HEK293 (cell line): ENCODE data around the gene ILKAP.

Experiments
- EGR2 ChIP-seq: fragments of 450-650 bp; formaldehyde crosslinking; IDR thresholded peaks from 2 replicates; pipeline ENCODE4 v1.5.1; 2016; ENCODE audit warnings: low read depth, missing biosample characterization, missing genetic modification characterization
- HOXC10 ChIP-seq: sonication (generic); formaldehyde crosslinking; IDR thresholded peaks from 2 replicates; pipeline ENCODE4 v1.8.1; 2023; ENCODE audit warnings: mild to moderate bottlenecking, missing genetic modification reagents
- MYNN ChIP-seq: fragments of 450-650 bp; formaldehyde crosslinking; IDR thresholded peaks from 2 replicates; pipeline ENCODE4 v1.5.1; 2016; ENCODE audit warnings: missing biosample characterization, missing genetic modification characterization, borderline replicate concordance
- MZF1 ChIP-seq: fragments of 450-650 bp; formaldehyde crosslinking; IDR thresholded peaks from 2 replicates; pipeline ENCODE4 v1.5.1; 2017; ENCODE audit warnings: missing biosample characterization, missing genetic modification characterization, borderline replicate concordance
- RBAK ChIP-seq: fragments of 450-650 bp; formaldehyde crosslinking; IDR thresholded peaks from 2 replicates; pipeline ENCODE4 v1.5.1; 2016; ENCODE audit warnings: missing biosample characterization, missing genetic modification characterization
- SP2 ChIP-seq: fragments of 450-650 bp; formaldehyde crosslinking; IDR thresholded peaks from 2 replicates; pipeline ENCODE4 v1.5.1; 2016; ENCODE audit warnings: missing biosample characterization, missing genetic modification characterization
- SP3 ChIP-seq: fragments of 450-650 bp; formaldehyde crosslinking; IDR thresholded peaks from 2 replicates; pipeline ENCODE4 v1.5.1; 2016; ENCODE audit warnings: missing biosample characterization, missing genetic modification characterization
- WT1 ChIP-seq: fragments of 450-650 bp; formaldehyde crosslinking; IDR thresholded peaks from 2 replicates; pipeline ENCODE4 v1.5.1; 2016; ENCODE audit warnings: missing biosample characterization, missing genetic modification characterization
- ZBTB20 ChIP-seq: fragments of 450-650 bp; formaldehyde crosslinking; IDR thresholded peaks from 2 replicates; pipeline ENCODE4 v1.5.1; 2016; ENCODE audit warnings: missing biosample characterization, missing genetic modification characterization
- ZEB2 ChIP-seq: fragments of 450-650 bp; formaldehyde crosslinking; IDR thresholded peaks from 2 replicates; pipeline ENCODE4 v1.5.1; 2016; ENCODE audit warnings: missing biosample characterization, missing genetic modification characterization
- ZFP3 ChIP-seq: fragments of 450-650 bp; formaldehyde crosslinking; IDR thresholded peaks from 2 replicates; pipeline ENCODE4 v1.5.1; 2016; ENCODE audit warnings: low read depth, missing biosample characterization, missing genetic modification characterization
- ZFP41 ChIP-seq: fragments of 450-650 bp; formaldehyde crosslinking; IDR thresholded peaks from 2 replicates; pipeline ENCODE4 v1.5.1; 2016; ENCODE audit warnings: missing biosample characterization, missing genetic modification characterization, borderline replicate concordance
- ZNF10 ChIP-seq: fragments of 450-650 bp; formaldehyde crosslinking; IDR thresholded peaks from 2 replicates; pipeline ENCODE4 v1.5.1; 2017; ENCODE audit warnings: missing biosample characterization, missing genetic modification characterization
- ZNF133 ChIP-seq: fragments of 450-650 bp; formaldehyde crosslinking; IDR thresholded peaks from 2 replicates; pipeline ENCODE4 v1.5.1; 2016; ENCODE audit warnings: missing biosample characterization, missing genetic modification characterization
- ZNF140 ChIP-seq: fragments of 450-650 bp; formaldehyde crosslinking; IDR thresholded peaks from 2 replicates; pipeline ENCODE4 v1.5.1; 2016; ENCODE audit warnings: missing biosample characterization, missing genetic modification characterization
- ZNF169 ChIP-seq: fragments of 450-650 bp; formaldehyde crosslinking; IDR thresholded peaks from 2 replicates; pipeline ENCODE4 v1.5.1; 2016; ENCODE audit warnings: missing biosample characterization, missing genetic modification characterization
- ZNF19 ChIP-seq: fragments of 450-650 bp; formaldehyde crosslinking; IDR thresholded peaks from 2 replicates; pipeline ENCODE4; 2016; ENCODE audit warnings: missing biosample characterization, missing genetic modification characterization, low read depth
- ZNF221 ChIP-seq: fragments of 450-650 bp; formaldehyde crosslinking; IDR thresholded peaks from 2 replicates; pipeline ENCODE4 v1.5.1; 2017; ENCODE audit warnings: missing biosample characterization, missing genetic modification characterization, borderline replicate concordance
- ZNF24 ChIP-seq: fragments of 450-650 bp; formaldehyde crosslinking; IDR thresholded peaks from 2 replicates; pipeline ENCODE4 v1.5.1; 2016; ENCODE audit warnings: missing biosample characterization, missing genetic modification characterization
- ZNF274 ChIP-seq, 2 experiments: fragments of 200-500 bp in 1 of 2; fragments of 450-650 bp in 1 of 2; sonication (Bioruptor generic) in 1 of 2; formaldehyde crosslinking in 1 of 2; IDR thresholded peaks; 2 replicates each; pipeline versions ENCODE4 v1.5.1 to v1.6.1; 2014 to 2016; ENCODE audit warnings: borderline replicate concordance in 1 of 2, inconsistent platforms in 1 of 2, low read length in 1 of 2, missing biosample characterization in 1 of 2, missing genetic modification characterization in 1 of 2
- ZNF302 ChIP-seq: fragments of 450-650 bp; formaldehyde crosslinking; IDR thresholded peaks from 2 replicates; pipeline ENCODE4 v1.5.1; 2016; ENCODE audit warnings: missing biosample characterization, missing genetic modification characterization, low read depth
- ZNF311 ChIP-seq: fragments of 450-650 bp; formaldehyde crosslinking; IDR thresholded peaks from 2 replicates; pipeline ENCODE4 v1.5.1; 2017; ENCODE audit warnings: missing biosample characterization, missing genetic modification characterization, borderline replicate concordance
- ZNF585B ChIP-seq: fragments of 450-650 bp; formaldehyde crosslinking; IDR thresholded peaks from 2 replicates; pipeline ENCODE4 v1.5.1; 2016; ENCODE audit warnings: missing biosample characterization, missing genetic modification characterization
- ZNF658 ChIP-seq: fragments of 450-650 bp; formaldehyde crosslinking; IDR thresholded peaks from 2 replicates; pipeline ENCODE4; 2016; ENCODE audit warnings: missing biosample characterization, missing genetic modification characterization
- ZNF707 ChIP-seq: fragments of 450-650 bp; formaldehyde crosslinking; IDR thresholded peaks from 2 replicates; pipeline ENCODE4 v1.5.1; 2016; ENCODE audit warnings: missing biosample characterization, missing genetic modification characterization
- ZSCAN23 ChIP-seq: fragments of 450-650 bp; formaldehyde crosslinking; IDR thresholded peaks from 2 replicates; pipeline ENCODE4 v1.5.1; 2016; ENCODE audit warnings: missing biosample characterization, missing genetic modification characterization
- ZSCAN30 ChIP-seq: fragments of 450-650 bp; IDR thresholded peaks from 2 replicates; pipeline ENCODE4 v1.5.1; 2018; ENCODE audit warnings: missing biosample characterization, mild to moderate bottlenecking, missing genetic modification characterization, moderate library complexity
- TF ChIP-seq, protein P1 (sequence below): fragments of 450-650 bp; formaldehyde crosslinking; IDR thresholded peaks from 2 replicates; pipeline ENCODE4 v1.5.1; 2016; ENCODE audit warnings: missing biosample characterization, missing genetic modification characterization
- TF ChIP-seq, protein P2 (sequence below): fragments of 450-650 bp; formaldehyde crosslinking; IDR thresholded peaks from 2 replicates; pipeline ENCODE4 v1.5.1; 2017; ENCODE audit warnings: missing biosample characterization, mild to moderate bottlenecking, missing genetic modification characterization, moderate library complexity
- TF ChIP-seq, protein P3 (sequence below): IDR thresholded peaks from 2 replicates; pipeline ENCODE4 v1.6.1; 2011; ENCODE audit warnings: mild to moderate bottlenecking, low read depth, low read length, borderline replicate concordance
- TF ChIP-seq, protein P4 (sequence below): fragments of 450-650 bp; formaldehyde crosslinking; IDR thresholded peaks from 2 replicates; pipeline ENCODE4 v1.5.1; 2016; ENCODE audit warnings: missing biosample characterization, missing genetic modification characterization
- TF ChIP-seq, protein P5 (sequence below): fragments of 450-650 bp; formaldehyde crosslinking; IDR thresholded peaks from 2 replicates; pipeline ENCODE4 v1.5.1; 2017; ENCODE audit warnings: missing biosample characterization, missing genetic modification characterization

ILKAP gene

DNA sequence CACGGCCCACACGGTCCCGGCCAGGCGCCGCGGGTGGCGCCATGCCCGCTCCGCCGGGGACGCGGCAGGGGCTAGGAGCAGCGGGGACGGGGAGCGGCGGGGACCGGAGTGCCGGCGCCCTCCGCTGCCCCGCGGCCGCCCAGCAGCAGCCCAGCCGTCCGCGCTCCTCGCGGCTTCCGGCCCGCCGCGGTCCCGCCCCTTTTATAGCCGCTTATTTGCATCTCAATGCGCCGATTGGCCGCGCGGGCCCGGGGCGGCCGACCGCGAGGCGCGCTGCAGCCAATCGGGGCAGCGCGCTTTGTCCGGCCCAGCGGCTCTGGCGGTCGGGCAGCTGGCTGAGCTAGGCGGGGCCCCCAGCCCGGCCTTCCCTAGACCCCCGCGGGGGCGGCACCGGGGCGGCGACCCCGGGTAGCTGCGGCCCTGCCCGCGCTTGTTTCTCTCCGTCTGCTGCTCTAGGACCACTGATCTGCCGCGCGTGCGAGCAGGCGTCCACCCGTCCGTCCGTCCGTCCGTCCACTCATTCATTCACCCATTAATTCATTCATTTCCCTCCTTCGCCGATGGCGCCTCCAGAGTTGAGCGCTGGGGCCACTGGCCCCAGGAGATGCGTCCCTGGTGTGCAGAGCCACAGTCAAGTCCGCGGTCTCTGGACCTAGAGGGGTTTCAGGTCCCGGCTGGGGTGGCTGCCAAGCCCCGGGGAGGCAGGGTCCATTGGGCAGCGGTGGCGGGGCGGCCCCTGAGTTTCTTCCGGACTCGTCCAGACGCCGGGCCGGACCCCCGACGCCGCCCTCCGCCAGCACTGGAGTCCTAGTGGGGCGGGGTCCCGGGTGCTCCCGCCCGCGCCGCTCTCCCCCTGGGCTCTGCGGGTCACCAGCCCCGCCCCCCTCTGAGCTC, 36.6 kb upstream of the ILKAP start, which contains the start of gene HES6 (continued):
- no peak for TF ChIP-seq ZNF707 (tag by site-specific recombination)
- TF ChIP-seq ZNF140 (tag by site-specific recombination), result no peak
- no peak for TF ChIP-seq RBAK
- peak; percentile 68 for TF ChIP-seq ZBTB20 (tag by site-specific recombination)
- TF ChIP-seq MZF1, result no peak
- TF ChIP-seq, protein P1, sequence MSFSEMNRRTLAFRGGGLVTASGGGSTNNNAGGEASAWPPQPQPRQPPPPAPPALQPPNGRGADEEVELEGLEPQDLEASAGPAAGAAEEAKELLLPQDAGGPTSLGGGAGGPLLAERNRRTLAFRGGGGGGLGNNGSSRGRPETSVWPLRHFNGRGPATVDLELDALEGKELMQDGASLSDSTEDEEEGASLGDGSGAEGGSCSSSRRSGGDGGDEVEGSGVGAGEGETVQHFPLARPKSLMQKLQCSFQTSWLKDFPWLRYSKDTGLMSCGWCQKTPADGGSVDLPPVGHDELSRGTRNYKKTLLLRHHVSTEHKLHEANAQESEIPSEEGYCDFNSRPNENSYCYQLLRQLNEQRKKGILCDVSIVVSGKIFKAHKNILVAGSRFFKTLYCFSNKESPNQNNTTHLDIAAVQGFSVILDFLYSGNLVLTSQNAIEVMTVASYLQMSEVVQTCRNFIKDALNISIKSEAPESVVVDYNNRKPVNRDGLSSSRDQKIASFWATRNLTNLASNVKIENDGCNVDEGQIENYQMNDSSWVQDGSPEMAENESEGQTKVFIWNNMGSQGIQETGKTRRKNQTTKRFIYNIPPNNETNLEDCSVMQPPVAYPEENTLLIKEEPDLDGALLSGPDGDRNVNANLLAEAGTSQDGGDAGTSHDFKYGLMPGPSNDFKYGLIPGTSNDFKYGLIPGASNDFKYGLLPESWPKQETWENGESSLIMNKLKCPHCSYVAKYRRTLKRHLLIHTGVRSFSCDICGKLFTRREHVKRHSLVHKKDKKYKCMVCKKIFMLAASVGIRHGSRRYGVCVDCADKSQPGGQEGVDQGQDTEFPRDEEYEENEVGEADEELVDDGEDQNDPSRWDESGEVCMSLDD, result peak; percentile 38; the same call in 1 of the 2 replicates
- TF ChIP-seq ZNF24, result peak; percentile 99
- no peak for TF ChIP-seq WT1
- TF ChIP-seq ZFP3 (tag by site-specific recombination), result no peak
- TF ChIP-seq ZNF585B (tag by site-specific recombination), result no peak
- no peak for TF ChIP-seq ZNF19 (tag by site-specific recombination)
- no peak for TF ChIP-seq ZSCAN23 (tag by site-specific recombination)
- peak; percentile 32; the same call in 1 of the 2 replicates for TF ChIP-seq SP2 (tag by site-specific recombination)
- no peak for TF ChIP-seq MYNN (tag by site-specific recombination)
- TF ChIP-seq ZNF221 (tag by site-specific recombination), result no peak
- TF ChIP-seq, protein P2, sequence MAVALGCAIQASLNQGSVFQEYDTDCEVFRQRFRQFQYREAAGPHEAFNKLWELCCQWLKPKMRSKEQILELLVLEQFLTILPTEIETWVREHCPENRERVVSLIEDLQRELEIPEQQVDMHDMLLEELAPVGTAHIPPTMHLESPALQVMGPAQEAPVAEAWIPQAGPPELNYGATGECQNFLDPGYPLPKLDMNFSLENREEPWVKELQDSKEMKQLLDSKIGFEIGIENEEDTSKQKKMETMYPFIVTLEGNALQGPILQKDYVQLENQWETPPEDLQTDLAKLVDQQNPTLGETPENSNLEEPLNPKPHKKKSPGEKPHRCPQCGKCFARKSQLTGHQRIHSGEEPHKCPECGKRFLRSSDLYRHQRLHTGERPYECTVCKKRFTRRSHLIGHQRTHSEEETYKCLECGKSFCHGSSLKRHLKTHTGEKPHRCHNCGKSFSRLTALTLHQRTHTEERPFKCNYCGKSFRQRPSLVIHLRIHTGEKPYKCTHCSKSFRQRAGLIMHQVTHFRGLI (tag by site-specific recombination), result 0 out of 2 replicates have a peak, but pooled peaks have one; percentile 38
- TF ChIP-seq ZEB2, result 0 out of 2 replicates have a peak, but pooled peaks have one; percentile 12
- TF ChIP-seq ZNF274 (IDR thresholded peaks at IDR 0.05; ENCODE audit: low read length), result no peak
- no peak for TF ChIP-seq ZNF274 (tag by site-specific recombination; IDR thresholded peaks at IDR 0.05; ENCODE audit: borderline replicate concordance)
- TF ChIP-seq ZNF311 (tag by site-specific recombination), result no peak
- no peak for TF ChIP-seq EGR2 (tag by site-specific recombination)
- TF ChIP-seq ZFP41 (tag by site-specific recombination), result no peak
- no peak for TF ChIP-seq HOXC10 (CRISPR knock-in tag)
- TF ChIP-seq SP3 (tag by site-specific recombination), result peak; percentile 64
- no peak for TF ChIP-seq ZNF133 (tag by site-specific recombination)
- TF ChIP-seq, protein P3, sequence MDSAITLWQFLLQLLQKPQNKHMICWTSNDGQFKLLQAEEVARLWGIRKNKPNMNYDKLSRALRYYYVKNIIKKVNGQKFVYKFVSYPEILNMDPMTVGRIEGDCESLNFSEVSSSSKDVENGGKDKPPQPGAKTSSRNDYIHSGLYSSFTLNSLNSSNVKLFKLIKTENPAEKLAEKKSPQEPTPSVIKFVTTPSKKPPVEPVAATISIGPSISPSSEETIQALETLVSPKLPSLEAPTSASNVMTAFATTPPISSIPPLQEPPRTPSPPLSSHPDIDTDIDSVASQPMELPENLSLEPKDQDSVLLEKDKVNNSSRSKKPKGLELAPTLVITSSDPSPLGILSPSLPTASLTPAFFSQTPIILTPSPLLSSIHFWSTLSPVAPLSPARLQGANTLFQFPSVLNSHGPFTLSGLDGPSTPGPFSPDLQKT, result no peak
- TF ChIP-seq ZSCAN30 (tag by site-specific recombination), result no peak; the same call in 1 of the 2 replicates
- TF ChIP-seq, protein P4, sequence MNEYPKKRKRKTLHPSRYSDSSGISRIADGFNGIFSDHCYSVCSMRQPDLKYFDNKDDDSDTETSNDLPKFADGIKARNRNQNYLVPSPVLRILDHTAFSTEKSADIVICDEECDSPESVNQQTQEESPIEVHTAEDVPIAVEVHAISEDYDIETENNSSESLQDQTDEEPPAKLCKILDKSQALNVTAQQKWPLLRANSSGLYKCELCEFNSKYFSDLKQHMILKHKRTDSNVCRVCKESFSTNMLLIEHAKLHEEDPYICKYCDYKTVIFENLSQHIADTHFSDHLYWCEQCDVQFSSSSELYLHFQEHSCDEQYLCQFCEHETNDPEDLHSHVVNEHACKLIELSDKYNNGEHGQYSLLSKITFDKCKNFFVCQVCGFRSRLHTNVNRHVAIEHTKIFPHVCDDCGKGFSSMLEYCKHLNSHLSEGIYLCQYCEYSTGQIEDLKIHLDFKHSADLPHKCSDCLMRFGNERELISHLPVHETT (tag by site-specific recombination), result no peak
- no peak for TF ChIP-seq ZNF302 (tag by site-specific recombination)
- no peak for TF ChIP-seq ZNF169 (tag by site-specific recombination)
- TF ChIP-seq ZNF10 (tag by site-specific recombination), result no peak
- TF ChIP-seq, protein P5, sequence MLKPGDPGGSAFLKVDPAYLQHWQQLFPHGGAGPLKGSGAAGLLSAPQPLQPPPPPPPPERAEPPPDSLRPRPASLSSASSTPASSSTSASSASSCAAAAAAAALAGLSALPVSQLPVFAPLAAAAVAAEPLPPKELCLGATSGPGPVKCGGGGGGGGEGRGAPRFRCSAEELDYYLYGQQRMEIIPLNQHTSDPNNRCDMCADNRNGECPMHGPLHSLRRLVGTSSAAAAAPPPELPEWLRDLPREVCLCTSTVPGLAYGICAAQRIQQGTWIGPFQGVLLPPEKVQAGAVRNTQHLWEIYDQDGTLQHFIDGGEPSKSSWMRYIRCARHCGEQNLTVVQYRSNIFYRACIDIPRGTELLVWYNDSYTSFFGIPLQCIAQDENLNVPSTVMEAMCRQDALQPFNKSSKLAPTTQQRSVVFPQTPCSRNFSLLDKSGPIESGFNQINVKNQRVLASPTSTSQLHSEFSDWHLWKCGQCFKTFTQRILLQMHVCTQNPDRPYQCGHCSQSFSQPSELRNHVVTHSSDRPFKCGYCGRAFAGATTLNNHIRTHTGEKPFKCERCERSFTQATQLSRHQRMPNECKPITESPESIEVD, result no peak
- TF ChIP-seq ZNF658 (tag by site-specific recombination), result no peak
